ENCODE data around the gene SOHLH2.

GRCh38 chr13:36173571-36174322 lies 40.6 kb downstream of the SOHLH2 start:
- TF ChIP-seq CTCF (IDR thresholded peaks at IDR 0.05 in 4 of 5, conservative IDR thresholded peaks at IDR 0.05 in 1 of 5) (no peak), POLR2A (IDR thresholded peaks at IDR 0.05) (no peak)
